NK-92 treated with Interleukin-12 subunit alpha and Interleukin-12 subunit beta, amount 100 ng/mL, for 24 hours (cell line): ENCODE results near the gene SPATS1.
"Not testable (repeated sequence)": the region's sequence is repeated elsewhere in the genome, so short reads cannot be mapped to it uniquely, and the experiment has no call there.

ENCODE experiments used
- DNase-seq: peaks from one replicate; lab custom pipeline; 2025; lab: John Stamatoyannopoulos, UW

Gene SPATS1

DNA sequence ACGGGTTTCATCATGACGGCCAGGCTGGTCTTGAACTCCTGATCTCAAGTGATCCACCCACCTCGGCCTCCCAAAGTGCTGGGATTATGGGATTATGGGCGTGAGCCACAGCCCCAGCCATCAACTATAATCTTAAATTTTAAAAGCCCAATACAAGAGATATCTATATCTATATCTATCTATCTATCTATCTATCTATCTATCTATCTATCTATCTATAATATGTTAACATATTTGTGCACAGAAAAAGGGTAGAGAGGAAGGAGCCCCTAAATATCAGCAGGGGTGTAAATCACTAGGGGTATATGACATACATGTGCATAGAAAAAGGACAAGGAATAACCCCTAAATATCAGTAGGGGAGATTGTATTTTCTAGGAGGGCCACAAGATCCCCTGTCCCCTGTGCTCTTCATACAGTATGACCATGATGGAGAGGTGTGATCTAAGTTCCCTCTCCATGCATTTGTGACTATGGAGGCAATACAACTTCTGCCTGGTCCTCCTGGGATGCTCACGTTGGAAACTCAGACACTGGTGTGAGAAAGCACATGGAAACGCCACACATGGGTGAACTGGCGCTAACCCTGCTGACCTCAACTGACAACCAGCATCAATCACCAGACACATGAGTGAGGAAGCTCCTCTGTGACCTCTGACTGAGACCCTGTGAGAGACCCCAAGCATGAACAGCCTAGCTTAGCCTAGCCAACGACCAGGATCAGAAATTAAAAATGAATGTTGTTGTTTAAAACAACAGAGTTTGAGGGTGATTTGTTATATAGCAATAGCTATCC, 1.2 kb upstream of the SPATS1 start:
- DNase-seq: no peak

DNA sequence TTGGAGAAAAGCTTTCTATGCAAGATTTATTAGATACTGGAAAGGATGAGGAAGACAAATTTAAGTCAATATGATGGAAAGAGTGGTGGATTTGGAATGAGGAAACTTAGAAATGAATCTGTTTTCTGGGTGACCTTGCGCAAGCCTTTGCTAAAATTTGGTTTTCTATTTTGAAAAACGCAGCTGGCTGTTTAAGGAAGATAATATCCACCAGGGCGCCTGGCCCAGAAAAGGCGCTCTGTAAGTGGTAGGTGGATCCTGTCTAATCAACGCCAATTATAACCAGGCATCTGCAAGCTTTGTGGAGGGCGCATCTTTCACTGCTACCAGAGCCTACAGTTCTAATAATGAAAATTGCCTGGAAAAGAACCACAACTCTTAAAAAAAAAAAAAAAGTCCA, 398 bp upstream of the SPATS1 start:
- no peak for DNase-seq

DNA sequence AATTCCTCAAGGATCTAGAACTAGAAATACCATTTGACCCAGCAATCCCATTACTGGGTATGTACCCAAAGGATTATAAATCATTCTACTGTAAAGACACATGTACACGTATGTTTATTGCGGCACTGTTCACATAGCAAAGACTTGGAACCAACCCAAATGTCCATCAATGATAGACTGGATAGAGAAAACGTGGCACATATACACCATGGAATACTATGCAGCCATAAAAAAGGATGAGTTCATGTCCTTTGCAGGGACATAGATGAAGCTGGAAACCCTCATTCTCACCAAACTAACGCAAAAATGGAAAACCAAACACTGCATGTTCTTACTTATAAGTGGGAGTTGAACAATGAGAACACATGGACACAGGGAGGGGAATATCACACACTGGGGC, 4.4 kb downstream of the SPATS1 start:
- DNase-seq: not testable (repeated sequence)

GRCh38 chr6:44349904-44350649, 7.6 kb downstream of the SPATS1 start:
- no peak for DNase-seq

DNA sequence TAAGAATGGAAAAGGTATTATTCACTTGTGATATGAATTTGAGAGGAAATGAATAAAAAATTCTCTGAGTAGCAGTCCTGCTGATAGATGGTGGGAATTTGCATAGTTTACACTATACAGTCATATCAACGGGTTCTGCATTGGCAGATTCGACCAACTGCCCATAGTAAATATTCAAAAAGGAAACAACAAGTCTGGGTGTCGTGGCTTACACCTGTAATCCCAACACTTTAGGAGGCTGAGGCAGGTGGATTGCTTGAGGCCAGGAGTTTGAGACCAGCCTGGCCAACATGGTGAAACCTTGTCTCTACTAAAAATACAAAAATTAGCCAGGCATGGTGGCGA, 8.2 kb downstream of the SPATS1 start:
- not testable (repeated sequence) for DNase-seq

- DNase-seq: no peak
Measured at GRCh38 chr6:44352259-44352658, 9.8 kb downstream of the SPATS1 start.

- DNase-seq: no peak
Measured at GRCh38 chr6:44353336-44353735, 10.9 kb downstream of the SPATS1 start.

GRCh38 chr6:44355640-44356039, 13.2 kb downstream of the SPATS1 start:
- DNase-seq: no peak

DNA sequence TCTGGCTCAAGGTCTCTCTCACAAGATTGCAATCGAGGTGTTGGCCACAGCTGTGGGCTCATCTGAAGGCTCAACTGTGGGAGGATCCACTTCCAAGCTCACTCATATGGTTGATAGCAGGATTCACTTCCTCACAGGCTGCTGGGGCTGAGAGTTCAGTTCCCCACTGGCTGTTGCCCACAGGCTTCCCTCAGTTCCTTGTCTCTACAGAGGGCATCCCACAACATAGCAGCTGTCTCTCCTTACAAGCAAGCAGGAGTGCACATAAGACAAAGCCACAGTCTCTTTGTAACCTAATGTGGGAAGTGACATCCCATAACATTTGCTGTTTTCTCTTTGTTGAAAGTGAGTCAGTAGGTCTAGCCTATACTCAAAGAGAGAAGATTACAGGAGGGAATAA, 14.0 kb downstream of the SPATS1 start:
- DNase-seq: no peak

GRCh38 chr6:44359973-44360372, 17.5 kb downstream of the SPATS1 start:
- DNase-seq: no peak

- no peak for DNase-seq
Measured at GRCh38 chr6:44361947-44362346, 19.5 kb downstream of the SPATS1 start.

GRCh38 chr6:44363377-44363926, 21.0 kb downstream of the SPATS1 start:
- no peak for DNase-seq

DNA sequence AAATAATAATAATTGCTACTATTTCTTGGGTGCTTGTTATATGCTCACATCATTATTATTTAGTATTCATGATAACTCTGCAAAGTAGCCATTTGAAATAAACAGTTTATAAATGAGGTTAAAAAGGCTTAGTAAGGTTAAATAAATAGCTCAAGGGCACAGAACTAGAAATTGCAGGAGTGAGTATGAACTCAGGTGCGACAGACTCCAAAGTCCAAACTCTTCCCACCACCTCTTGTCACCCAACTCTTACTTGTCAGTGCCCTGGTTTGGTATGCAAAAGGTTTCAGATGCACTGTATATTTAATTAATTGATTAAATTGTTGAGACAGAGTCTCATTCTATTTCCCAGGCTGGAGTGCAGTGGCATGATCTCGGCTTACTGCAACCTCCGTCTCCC, 24.3 kb downstream of the SPATS1 start:
- no peak for DNase-seq

- no peak for DNase-seq
Measured at GRCh38 chr6:44367681-44368080, 25.2 kb downstream of the SPATS1 start.

GRCh38 chr6:44373051-44373450, 30.6 kb downstream of the SPATS1 start:
- no peak for DNase-seq

GRCh38 chr6:44373787-44374186, 31.3 kb downstream of the SPATS1 start:
- DNase-seq: no peak

DNA sequence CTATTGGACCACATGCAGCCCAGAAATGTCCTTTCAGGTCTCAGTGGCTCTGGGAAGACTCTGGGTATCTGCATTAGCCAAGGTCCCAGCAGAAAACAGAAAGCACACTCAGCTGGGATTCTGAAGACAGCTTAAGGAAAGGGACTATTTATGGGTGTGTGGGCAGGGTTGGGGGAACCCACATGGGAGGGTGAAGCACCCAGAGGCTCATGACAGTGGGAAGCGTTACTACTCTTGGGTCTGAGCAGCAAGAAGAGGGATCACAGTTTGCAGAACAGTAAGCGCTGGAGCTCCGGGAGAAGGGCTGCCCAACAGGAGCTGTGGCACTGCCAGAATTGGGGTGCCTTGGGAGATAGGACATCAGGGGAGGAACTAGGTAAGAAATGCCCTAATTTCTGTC, 32.6 kb downstream of the SPATS1 start:
- no peak for DNase-seq

DNA sequence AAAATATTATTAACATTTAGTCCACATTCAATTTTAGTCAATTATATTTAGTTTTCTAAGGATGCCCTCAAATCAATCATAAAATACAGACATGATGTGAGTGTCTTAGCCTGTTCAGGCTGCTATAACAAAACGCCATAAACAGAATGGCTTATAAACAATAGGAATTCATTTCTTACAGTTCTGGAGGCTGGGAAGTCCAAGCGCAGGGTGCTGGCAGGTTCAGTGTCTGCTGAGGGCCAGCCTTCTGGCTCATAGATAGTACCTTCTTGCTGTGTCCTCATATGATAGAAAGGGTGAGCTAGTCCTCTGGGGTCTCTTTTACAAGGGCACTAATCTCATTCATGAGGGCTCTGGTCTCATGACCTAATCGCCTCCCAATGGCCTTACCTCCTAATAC, 35.0 kb downstream of the SPATS1 start:
- no peak for DNase-seq

GRCh38 chr6:44377971-44378370, 35.5 kb downstream of the SPATS1 start:
- DNase-seq: no peak

GRCh38 chr6:44381739-44382138, 39.3 kb downstream of the SPATS1 start:
- DNase-seq: no peak

DNA sequence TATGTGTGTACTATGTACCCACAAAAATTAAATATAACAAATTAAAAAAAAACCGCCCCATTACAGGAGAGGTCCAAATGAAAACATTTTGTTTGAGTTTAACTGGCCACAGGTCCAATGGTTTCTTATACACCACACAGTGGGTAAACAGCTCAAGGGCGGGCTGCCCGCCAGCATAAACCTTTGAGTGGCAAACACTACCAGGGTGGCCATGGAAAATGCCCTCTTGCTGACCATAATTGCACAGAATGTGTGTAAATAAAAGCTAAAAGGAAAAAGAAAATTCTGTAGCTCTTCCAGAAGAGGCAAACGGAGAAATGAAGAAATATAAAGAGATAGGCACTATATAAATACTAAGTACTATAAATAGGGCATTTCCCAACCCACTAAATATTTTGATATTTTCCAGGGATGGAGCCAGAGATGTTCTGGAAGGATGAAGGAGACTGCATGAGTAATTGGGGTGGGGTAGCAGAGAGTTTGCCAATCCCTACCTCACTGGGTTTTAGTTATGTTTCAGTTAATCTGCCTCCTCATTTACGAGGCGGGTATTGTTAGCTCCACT, 44.0 kb downstream of the SPATS1 start:
- no peak for DNase-seq

GRCh38 chr6:44386929-44387345, 44.5 kb downstream of the SPATS1 start:
- no peak for DNase-seq
